BE2C (cell line): ENCODE results near the gene RNF10. TPM values are rescaled to one million over a fixed set of nuclear protein-coding genes. Genes with fewer than 3 reads are reported as not detected.
"Not testable (repeated sequence)": the region's sequence is repeated elsewhere in the genome, so short reads cannot be mapped to it uniquely, and the experiment has no call there.

Experiments
- DNase-seq: peaks from one replicate; pipeline ENCODE4 v3.0.0-alpha.2; 2020
- H3K27me3 ChIP-seq: fragments of 250-450 bp; sonication (Bioruptor Pico); 2 replicates; pipeline ENCODE4 v1.5.1; 2020; ENCODE audit warnings: mild to moderate bottlenecking
- H3K36me3 ChIP-seq: fragments of 250-450 bp; sonication (Bioruptor Pico); 2 replicates; pipeline ENCODE4 v1.5.1; 2020; ENCODE audit warnings: mild to moderate bottlenecking
- H3K4me1 ChIP-seq: fragments of 250-450 bp; sonication (Bioruptor Pico); 2 replicates; pipeline ENCODE4 v1.5.1; 2020
- H3K4me3 ChIP-seq: 2 replicates; pipeline ENCODE4 v1.5.1; 2011; ENCODE audit warnings: low read depth, low read length
- H3K9me3 ChIP-seq: fragments of 250-450 bp; sonication (Bioruptor Pico); 2 replicates; pipeline ENCODE4 v1.5.1; 2020
- polyA plus RNA-seq: library from polyadenylated mRNA; unstranded; fragments of >200 nt; gene quantifications from one replicate; pipeline ENCODE4 v1.2.1, GENCODE V29; 2012; ENCODE audit warnings: low read depth, missing spikeins; ENCODE audit not compliant: insufficient read length, insufficient read depth
- TF ChIP-seq, protein P1 (sequence below): IDR thresholded peaks from 2 replicates; pipeline ENCODE4 v1.5.1; 2012; ENCODE audit warnings: mild to moderate bottlenecking, low read depth, low read length

Gene RNF10
- polyA plus RNA-seq = 230 TPM

DNA sequence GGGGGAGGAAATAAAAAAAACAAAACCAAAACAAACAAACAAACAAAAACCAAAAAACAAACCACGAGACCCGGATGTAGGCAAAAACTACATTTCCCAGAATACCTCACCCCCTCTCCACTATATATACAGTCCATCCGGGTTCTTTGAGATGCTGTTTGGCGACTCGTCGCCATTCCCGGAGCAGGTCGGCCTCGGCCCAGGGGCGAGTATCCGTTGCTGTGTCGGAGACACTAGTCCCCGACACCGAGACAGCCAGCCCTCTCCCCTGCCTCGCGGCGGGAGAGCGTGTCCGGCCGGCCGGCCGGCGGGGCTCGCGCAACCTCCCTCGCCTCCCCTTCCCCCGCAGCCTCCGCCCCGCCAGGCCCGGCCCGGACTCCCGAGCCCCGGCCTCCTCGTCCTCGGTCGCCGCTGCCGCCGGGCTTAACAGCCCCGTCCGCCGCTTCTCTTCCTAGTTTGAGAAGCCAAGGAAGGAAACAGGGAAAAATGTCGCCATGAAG is at the start of gene RNF10:
Gene RNF10 (plus strand): TSS at position 154 of the 500 bp plus-strand sequence. CDS start 456 bp downstream, outside the sequence.
- H3K9me3 ChIP-seq = no peaks in the 10 kb centered on the region

DNA sequence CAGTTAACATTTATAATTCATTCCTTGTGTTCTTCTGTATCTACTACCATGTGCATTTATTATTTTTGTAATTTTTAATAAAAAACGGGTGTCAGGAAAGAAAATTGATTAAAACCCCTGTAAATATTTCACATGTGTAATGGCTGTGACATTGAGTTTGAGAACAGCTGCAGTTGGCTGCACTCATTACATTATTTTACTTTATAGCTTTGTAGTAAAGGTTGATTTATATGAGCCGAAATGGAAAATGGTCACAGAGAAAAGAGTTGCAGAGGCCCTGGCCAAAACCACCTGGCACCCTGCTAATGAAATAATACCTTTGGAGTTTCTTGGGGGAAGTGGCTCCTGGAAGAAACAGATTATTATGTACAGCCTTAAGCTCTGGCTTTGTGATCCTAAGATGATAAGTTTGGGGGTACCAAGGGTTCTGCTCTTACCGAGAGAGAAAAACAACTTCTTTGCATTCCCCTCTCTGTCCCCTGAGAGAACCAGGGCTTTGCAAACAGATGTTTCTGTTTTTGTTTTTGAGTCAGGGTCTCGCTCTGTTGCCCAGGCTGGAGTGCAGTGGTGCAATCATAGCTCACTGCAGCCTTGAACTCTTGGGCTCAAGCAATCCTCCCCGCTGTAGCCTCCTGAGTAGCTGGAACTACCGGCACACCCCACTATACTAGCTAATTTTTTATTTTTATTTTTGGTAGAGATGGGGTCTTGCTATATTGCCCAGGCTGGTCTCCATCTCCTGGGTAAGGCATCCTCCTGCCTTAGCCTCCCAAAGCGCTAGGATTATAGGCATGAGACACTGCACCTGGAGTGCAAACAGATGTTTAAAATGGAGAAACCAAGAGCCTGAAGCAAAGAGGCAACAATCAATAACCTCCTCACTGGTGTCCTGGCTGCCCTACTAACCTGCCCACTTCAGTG is 47.9 kb upstream of the RNF10 start:
- TF ChIP-seq, protein P1, sequence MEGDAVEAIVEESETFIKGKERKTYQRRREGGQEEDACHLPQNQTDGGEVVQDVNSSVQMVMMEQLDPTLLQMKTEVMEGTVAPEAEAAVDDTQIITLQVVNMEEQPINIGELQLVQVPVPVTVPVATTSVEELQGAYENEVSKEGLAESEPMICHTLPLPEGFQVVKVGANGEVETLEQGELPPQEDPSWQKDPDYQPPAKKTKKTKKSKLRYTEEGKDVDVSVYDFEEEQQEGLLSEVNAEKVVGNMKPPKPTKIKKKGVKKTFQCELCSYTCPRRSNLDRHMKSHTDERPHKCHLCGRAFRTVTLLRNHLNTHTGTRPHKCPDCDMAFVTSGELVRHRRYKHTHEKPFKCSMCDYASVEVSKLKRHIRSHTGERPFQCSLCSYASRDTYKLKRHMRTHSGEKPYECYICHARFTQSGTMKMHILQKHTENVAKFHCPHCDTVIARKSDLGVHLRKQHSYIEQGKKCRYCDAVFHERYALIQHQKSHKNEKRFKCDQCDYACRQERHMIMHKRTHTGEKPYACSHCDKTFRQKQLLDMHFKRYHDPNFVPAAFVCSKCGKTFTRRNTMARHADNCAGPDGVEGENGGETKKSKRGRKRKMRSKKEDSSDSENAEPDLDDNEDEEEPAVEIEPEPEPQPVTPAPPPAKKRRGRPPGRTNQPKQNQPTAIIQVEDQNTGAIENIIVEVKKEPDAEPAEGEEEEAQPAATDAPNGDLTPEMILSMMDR = no peak
- no peak for DNase-seq
- no peak overlapping the region for H3K4me3 ChIP-seq
- no peaks in the 10 kb centered on the region for H3K27me3 ChIP-seq
- H3K4me1 ChIP-seq = peaks cover 10% of the 10 kb centered on the region
- no peaks in the 10 kb centered on the region for H3K9me3 ChIP-seq
- H3K36me3 ChIP-seq = peaks cover 4% of the 10 kb centered on the region

More for the DNA sequence above, at the start of gene RNF10:
- Histone ChIP-seq H3K4me1 (peaks cover 4% of the 10 kb centered on the region; the same call in 1 of the 2 replicates), H3K36me3 (peaks cover 14% of the 10 kb centered on the region), H3K4me3 (peak within 1 kb of the TSS; percentile 97), H3K27me3 (no peaks in the 10 kb centered on the region)
- peak; percentile 82 for DNase-seq
- TF ChIP-seq, protein P1 = no peak

DNA sequence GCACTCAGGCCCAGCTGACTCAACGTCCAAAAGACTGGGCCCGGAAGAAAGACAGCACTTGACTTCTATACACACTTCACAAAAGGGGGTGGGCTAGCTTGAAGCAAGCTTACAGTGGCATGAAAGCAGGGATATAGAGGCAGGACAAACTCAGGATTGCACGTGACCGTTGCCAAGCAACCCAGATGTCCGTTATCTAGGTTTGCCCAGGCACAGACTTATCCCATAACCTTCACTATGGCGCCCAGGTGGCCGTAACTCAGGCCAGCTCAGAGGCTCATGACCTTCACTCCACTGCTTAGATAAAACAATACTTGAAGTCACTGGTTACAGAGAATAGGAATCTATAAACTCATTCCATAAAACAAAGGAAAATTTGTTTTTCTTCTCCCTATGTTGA is 46.6 kb upstream of the RNF10 start:
- not testable (repeated sequence) for H3K36me3 ChIP-seq, H3K4me1 ChIP-seq, H3K9me3 ChIP-seq, H3K4me3 ChIP-seq, H3K27me3 ChIP-seq
- peak; percentile 48 for DNase-seq

DNA sequence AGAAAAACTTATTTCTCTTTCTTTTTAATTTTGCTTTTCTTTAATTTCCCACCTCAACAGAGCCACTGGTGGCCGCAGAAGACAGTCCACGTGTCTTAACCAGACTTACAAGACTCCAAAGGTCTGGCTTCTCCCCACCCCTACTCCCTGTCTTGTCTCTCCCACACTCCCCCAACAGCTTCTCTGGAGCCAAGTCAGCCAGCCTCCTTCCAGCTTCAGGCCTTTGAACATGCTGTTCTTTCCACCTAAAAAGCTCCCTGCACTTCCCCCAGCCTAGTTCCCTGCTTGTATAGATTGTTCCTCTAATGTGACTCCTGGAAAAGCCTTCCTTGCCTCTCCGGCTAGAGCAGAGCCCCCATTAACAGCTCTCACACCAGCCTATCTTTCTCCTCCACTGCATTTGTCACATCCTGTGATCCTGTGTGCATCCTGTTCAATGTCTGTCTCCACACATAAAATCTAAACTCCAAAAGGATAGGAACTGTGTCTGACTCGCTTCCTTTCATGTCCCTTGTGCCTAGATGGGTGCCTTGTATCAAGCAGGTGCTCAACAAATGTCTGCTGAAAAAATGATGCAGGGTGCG is 46.0 kb upstream of the RNF10 start:
- Histone ChIP-seq H3K27me3 (no peaks in the 10 kb centered on the region), H3K4me1 (peaks cover 10% of the 10 kb centered on the region), H3K4me3 (no peak overlapping the region), H3K36me3 (no peaks in the 10 kb centered on the region; the same call in none of the 2 replicates), H3K9me3 (no peaks in the 10 kb centered on the region)
- TF ChIP-seq, protein P1 = no peak
- no peak for DNase-seq

DNA sequence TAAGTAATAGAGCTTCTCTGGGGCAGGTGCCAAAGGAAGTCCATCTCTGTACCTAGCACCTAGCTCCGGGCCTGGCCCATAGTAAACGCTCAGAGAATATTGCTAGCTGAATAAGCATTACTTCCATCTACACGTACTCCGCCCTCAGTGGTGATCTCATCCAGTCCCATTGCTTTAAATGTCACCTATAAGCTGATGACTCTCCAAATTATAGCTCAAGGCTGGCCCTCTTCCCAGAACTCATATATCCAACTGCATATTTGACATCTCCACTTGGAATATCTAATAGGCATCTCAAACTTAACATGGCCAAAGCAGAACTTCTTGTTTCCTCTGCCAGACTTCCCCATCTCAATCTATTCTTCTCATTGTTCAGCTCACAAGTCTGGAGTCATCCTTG is 45.1 kb upstream of the RNF10 start:
- no peak for DNase-seq
- Histone ChIP-seq H3K27me3 (no peaks in the 10 kb centered on the region), H3K4me3 (no peak overlapping the region), H3K4me1 (peaks cover 10% of the 10 kb centered on the region), H3K9me3 (no peaks in the 10 kb centered on the region), H3K36me3 (no peaks in the 10 kb centered on the region; the same call in none of the 2 replicates)
- TF ChIP-seq, protein P1 = no peak

DNA sequence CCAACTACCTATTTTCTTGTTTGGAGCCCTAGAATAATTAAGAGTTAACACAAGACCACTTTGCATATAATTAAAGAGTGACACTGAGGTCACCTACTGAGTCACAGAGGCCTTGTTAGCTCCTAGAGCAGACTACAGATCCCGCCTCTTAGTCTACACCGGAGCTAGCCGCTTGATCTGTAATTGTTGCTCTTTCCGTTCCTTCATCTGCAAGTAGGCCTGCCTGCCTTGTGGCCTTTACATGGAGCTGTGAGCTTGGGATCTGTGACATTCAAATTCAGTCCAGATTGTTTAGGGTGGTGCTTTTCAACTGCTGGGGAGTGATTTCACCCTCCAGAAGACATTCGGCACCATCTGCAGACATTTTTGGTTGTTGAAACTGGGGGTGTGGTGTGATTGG is 43.8 kb upstream of the RNF10 start:
- Histone ChIP-seq H3K36me3 (no peaks in the 10 kb centered on the region; the same call in none of the 2 replicates), H3K4me1 (peaks cover 10% of the 10 kb centered on the region), H3K27me3 (no peaks in the 10 kb centered on the region), H3K9me3 (no peaks in the 10 kb centered on the region), H3K4me3 (no peak overlapping the region)
- no peak for DNase-seq
- TF ChIP-seq, protein P1 = no peak
